HepG2 (cell line): ENCODE results near the gene YY1. TPM values are rescaled to one million over a fixed set of nuclear protein-coding genes. Genes with fewer than 3 reads are reported as not detected.
A peak's percentile ranks its signal among the peaks of the same experiment; 100 is the strongest.

Experiments
- ETV5 ChIP-seq: IDR thresholded peaks from 2 replicates; pipeline ENCODE4 v1.6.1; 2018; ENCODE audit warnings: missing biosample characterization, missing genetic modification reagents, inconsistent platforms, borderline replicate concordance
- GABPB1 ChIP-seq: IDR thresholded peaks from 2 replicates; pipeline ENCODE4 v1.6.1; 2016; ENCODE audit warnings: mild to moderate bottlenecking, missing genetic modification reagents, moderate library complexity, missing compliant biosample characterization
- HDAC6 ChIP-seq: fragments of 200-600 bp; sonication (generic); IDR thresholded peaks from 2 replicates; pipeline ENCODE4 v1.7.0; 2017; ENCODE audit warnings: mild to moderate bottlenecking, antibody characterized with exemption, low read length, low read depth
- LCORL ChIP-seq, 2 experiments: fragments of 450-650 bp in 1 of 2; sonication (generic) in 1 of 2; formaldehyde crosslinking in 1 of 2; IDR thresholded peaks; 2 replicates each; pipeline versions ENCODE4 v1.5.0 to v1.6.1; 2017 to 2020; ENCODE audit warnings: antibody characterized with exemption in 1 of 2, missing genetic modification reagents in 1 of 2
- MYC ChIP-seq: sonication (generic); formaldehyde crosslinking; IDR thresholded peaks from 2 replicates; pipeline ENCODE4 v1.9.0; 2021; ENCODE audit warnings: missing genetic modification reagents, borderline replicate concordance
- RFXANK ChIP-seq: IDR thresholded peaks from 2 replicates; pipeline ENCODE4 v1.6.1; 2016
- SNAPC2 ChIP-seq: sonication (generic); formaldehyde crosslinking; IDR thresholded peaks from 2 replicates; pipeline ENCODE4 v1.8.1; 2022; ENCODE audit warnings: mild to moderate bottlenecking, missing genetic modification reagents
- YY1 ChIP-seq: IDR thresholded peaks from 2 replicates; pipeline ENCODE4 v1.6.1; 2011; ENCODE audit warnings: low read length, low read depth, moderate library complexity, mild to moderate bottlenecking; ENCODE audit not compliant: insufficient read depth, insufficient replicate concordance
- ZMYM3 ChIP-seq: sonication (generic); formaldehyde crosslinking; IDR thresholded peaks from 2 replicates; pipeline ENCODE4 v1.5.1; 2020; ENCODE audit warnings: mild to moderate bottlenecking, missing genetic modification reagents
- ZNF253 ChIP-seq: sonication (generic); formaldehyde crosslinking; IDR thresholded peaks from 2 replicates; pipeline ENCODE4 v1.8.0; 2022; ENCODE audit warnings: mild to moderate bottlenecking, missing genetic modification reagents, borderline replicate concordance
- ZNF331 ChIP-seq: sonication (generic); formaldehyde crosslinking; IDR thresholded peaks from 2 replicates; pipeline ENCODE4 v1.4.0; 2020; ENCODE audit warnings: missing genetic modification reagents
- ZNF33B ChIP-seq: sonication (generic); formaldehyde crosslinking; IDR thresholded peaks from 2 replicates; pipeline ENCODE4 v1.5.1; 2020; ENCODE audit warnings: mild to moderate bottlenecking, missing genetic modification reagents
- ZNF460 ChIP-seq: sonication (generic); formaldehyde crosslinking; IDR thresholded peaks from 2 replicates; pipeline ENCODE4 v1.5.1; 2020; ENCODE audit warnings: missing genetic modification reagents, mild to moderate bottlenecking, borderline replicate concordance
- ZNF567 ChIP-seq: sonication (generic); formaldehyde crosslinking; IDR thresholded peaks from 2 replicates; pipeline ENCODE4 v1.8.1; 2023; ENCODE audit warnings: mild to moderate bottlenecking, missing genetic modification reagents, borderline replicate concordance
- ZNF614 ChIP-seq: IDR thresholded peaks from 2 replicates; pipeline ENCODE4 v1.6.1; 2018; ENCODE audit warnings: missing biosample characterization, missing genetic modification reagents, inconsistent platforms, borderline replicate concordance
- polyA plus RNA-seq, 8 experiments: library from polyadenylated mRNA; depleted of rRNA in 3 of 8; stranded (reverse) in 7 of 8; unstranded in 1 of 8; fragments of >200 nt; fragmentation: Illumina TruSeq in 4 of 8; extraction: Trizol in 4 of 8; gene quantifications; 2 replicates each; pipeline versions ENCODE4 v1.2.1 to v1.2.3, GENCODE V29; 2011 to 2016; ENCODE audit warnings: low read depth in 4 of 8, missing spikeins in 1 of 8, mixed read lengths in 1 of 8; ENCODE audit not compliant: insufficient read depth in 1 of 8
- total RNA-seq, 5 experiments: library from RNA; depleted of rRNA; stranded (reverse); fragments of >200 nt; fragmentation: Illumina TruSeq; extraction: Trizol; gene quantifications; 2 replicates each; pipeline ENCODE4 v1.2.3, GENCODE V29; 2016; ENCODE audit warnings: low read depth in 1 of 5
- TF ChIP-seq, protein P1 (sequence below): sonication (generic); formaldehyde crosslinking; IDR thresholded peaks from 2 replicates; pipeline ENCODE4 v1.4.0; 2020; ENCODE audit warnings: missing genetic modification reagents, borderline replicate concordance
- TF ChIP-seq, protein P2 (sequence below): sonication (generic); formaldehyde crosslinking; IDR thresholded peaks from 2 replicates; pipeline ENCODE4 v1.4.0; 2020; ENCODE audit warnings: missing genetic modification reagents
- TF ChIP-seq, protein P3 (sequence below): sonication (generic); formaldehyde crosslinking; conservative IDR thresholded peaks from 2 replicates; pipeline ENCODE4 v1.8.1; 2023; ENCODE audit warnings: missing genetic modification reagents
- TF ChIP-seq, protein P4 (sequence below): sonication (generic); formaldehyde crosslinking; IDR thresholded peaks from 2 replicates; pipeline ENCODE4 v1.4.0; 2020; ENCODE audit warnings: mild to moderate bottlenecking, missing genetic modification reagents

YY1 gene
- total and polyA plus RNA-seq, 2 of the 13 experiments (the other 11 are each of a cell fraction or from before 2014, with no cell fraction given), result 29.4 to 68.1 TPM

DNA sequence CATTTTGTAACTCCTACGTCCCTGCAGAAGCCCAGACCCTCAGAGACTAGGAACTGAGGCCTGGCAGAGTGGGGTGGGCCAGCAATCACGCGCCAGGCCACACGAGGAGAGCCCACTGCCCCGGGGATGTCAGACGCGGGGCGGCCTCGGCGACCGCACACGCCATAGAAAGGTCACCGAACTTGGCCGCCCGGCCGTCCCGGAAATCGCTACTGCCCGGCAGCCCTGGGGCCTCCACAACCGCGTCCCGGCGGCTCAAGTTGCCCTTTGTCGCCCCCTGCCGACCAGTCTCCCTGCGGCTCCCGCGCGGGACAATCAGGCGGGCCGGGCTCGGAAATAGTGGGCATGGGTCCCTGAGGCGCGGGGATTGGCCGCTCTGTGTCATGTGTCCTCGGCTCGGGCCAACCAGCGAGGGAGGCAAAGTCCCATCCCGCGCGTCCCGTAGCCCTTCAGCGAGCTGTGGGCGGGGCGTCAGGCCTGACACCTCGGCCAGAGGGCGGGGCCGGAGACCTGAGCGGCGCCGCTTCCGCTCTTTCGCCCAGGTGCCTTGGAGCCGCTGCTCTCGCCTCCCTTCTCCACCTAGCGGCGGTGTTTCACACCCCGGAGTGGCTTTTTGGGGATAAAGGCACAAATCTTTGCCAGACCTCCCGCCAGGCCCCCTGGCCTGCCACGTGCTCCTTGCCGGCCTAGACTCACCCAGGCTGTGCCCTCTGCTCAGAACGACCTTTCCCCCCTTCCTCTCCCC, 46.1 kb upstream of the YY1 start (continued):
- TF ChIP-seq, protein P1, sequence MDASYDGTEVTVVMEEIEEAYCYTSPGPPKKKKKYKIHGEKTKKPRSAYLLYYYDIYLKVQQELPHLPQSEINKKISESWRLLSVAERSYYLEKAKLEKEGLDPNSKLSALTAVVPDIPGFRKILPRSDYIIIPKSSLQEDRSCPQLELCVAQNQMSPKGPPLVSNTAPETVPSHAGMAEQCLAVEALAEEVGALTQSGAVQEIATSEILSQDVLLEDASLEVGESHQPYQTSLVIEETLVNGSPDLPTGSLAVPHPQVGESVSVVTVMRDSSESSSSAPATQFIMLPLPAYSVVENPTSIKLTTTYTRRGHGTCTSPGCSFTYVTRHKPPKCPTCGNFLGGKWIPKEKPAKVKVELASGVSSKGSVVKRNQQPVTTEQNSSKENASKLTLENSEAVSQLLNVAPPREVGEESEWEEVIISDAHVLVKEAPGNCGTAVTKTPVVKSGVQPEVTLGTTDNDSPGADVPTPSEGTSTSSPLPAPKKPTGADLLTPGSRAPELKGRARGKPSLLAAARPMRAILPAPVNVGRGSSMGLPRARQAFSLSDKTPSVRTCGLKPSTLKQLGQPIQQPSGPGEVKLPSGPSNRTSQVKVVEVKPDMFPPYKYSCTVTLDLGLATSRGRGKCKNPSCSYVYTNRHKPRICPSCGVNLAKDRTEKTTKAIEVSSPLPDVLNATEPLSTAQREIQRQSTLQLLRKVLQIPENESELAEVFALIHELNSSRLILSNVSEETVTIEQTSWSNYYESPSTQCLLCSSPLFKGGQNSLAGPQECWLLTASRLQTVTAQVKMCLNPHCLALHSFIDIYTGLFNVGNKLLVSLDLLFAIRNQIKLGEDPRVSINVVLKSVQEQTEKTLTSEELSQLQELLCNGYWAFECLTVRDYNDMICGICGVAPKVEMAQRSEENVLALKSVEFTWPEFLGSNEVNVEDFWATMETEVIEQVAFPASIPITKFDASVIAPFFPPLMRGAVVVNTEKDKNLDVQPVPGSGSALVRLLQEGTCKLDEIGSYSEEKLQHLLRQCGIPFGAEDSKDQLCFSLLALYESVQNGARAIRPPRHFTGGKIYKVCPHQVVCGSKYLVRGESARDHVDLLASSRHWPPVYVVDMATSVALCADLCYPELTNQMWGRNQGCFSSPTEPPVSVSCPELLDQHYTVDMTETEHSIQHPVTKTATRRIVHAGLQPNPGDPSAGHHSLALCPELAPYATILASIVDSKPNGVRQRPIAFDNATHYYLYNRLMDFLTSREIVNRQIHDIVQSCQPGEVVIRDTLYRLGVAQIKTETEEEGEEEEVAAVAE (CRISPR knock-in tag), result peak; percentile 82
- TF ChIP-seq ZNF460 (CRISPR knock-in tag) (no peak), ZNF331 (CRISPR knock-in tag) (peak; percentile 55), ZNF567 (CRISPR knock-in tag) (peak; percentile 82), LCORL (IDR thresholded peaks at IDR 0.05) (no peak), LCORL (CRISPR knock-in tag; IDR thresholded peaks at IDR 0.05) (peak; percentile 89; the same call in 1 of the 2 replicates), YY1 (peak; percentile 75), ETV5 (CRISPR knock-in tag) (peak; percentile 82), SNAPC2 (CRISPR knock-in tag) (peak; percentile 78), ZNF33B (CRISPR knock-in tag) (no peak), HDAC6 (no peak), ZMYM3 (CRISPR knock-in tag) (peak; percentile 62; the same call in 1 of the 2 replicates), RFXANK (CRISPR knock-in tag) (0 out of 2 replicates have a peak, but pooled peaks have one; percentile 50), MYC (CRISPR knock-in tag) (peak; percentile 89), GABPB1 (peak; percentile 94), ZNF253 (CRISPR knock-in tag) (0 out of 2 replicates have a peak, but pooled peaks have one; percentile 67), ZNF614 (CRISPR knock-in tag) (peak; percentile 33; the same call in 1 of the 2 replicates)
- TF ChIP-seq, protein P2, sequence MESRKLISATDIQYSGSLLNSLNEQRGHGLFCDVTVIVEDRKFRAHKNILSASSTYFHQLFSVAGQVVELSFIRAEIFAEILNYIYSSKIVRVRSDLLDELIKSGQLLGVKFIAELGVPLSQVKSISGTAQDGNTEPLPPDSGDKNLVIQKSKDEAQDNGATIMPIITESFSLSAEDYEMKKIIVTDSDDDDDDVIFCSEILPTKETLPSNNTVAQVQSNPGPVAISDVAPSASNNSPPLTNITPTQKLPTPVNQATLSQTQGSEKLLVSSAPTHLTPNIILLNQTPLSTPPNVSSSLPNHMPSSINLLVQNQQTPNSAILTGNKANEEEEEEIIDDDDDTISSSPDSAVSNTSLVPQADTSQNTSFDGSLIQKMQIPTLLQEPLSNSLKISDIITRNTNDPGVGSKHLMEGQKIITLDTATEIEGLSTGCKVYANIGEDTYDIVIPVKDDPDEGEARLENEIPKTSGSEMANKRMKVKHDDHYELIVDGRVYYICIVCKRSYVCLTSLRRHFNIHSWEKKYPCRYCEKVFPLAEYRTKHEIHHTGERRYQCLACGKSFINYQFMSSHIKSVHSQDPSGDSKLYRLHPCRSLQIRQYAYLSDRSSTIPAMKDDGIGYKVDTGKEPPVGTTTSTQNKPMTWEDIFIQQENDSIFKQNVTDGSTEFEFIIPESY (CRISPR knock-in tag), result peak; percentile 68; the same call in 1 of the 2 replicates
- TF ChIP-seq, protein P3, sequence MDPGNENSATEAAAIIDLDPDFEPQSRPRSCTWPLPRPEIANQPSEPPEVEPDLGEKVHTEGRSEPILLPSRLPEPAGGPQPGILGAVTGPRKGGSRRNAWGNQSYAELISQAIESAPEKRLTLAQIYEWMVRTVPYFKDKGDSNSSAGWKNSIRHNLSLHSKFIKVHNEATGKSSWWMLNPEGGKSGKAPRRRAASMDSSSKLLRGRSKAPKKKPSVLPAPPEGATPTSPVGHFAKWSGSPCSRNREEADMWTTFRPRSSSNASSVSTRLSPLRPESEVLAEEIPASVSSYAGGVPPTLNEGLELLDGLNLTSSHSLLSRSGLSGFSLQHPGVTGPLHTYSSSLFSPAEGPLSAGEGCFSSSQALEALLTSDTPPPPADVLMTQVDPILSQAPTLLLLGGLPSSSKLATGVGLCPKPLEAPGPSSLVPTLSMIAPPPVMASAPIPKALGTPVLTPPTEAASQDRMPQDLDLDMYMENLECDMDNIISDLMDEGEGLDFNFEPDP, result no peak
- TF ChIP-seq, protein P4, sequence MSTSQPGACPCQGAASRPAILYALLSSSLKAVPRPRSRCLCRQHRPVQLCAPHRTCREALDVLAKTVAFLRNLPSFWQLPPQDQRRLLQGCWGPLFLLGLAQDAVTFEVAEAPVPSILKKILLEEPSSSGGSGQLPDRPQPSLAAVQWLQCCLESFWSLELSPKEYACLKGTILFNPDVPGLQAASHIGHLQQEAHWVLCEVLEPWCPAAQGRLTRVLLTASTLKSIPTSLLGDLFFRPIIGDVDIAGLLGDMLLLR (CRISPR knock-in tag), result no peak
